Measurements from ENCODE around the gene AOPEP.

DNA sequence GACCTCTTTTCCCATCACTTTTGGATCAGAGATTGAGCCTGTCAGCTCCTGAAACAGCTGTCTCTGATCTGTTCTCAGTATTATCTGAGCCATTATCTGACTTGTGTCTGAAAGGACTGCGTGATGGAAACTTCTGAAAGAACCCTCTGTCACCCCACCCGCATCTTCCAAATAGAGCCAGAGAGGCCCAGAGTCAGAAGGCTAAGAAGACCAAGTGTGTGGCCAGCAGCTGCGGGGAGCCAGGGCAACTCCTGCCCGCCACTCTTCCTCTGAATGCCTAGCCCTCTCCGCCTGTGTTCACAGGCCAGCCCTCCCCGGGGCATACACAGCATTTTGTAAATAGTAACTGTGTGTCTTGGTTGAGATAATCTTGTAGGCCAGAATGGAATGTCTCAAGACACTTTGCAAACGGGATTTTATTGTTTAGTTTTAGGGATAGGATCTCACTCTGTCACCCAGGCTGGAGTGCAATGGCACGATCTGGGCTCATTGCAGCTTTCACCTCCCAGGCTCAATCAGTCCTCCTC, 92.7 kb downstream of the AOPEP start:
- TF ChIP-seq, protein P1, sequence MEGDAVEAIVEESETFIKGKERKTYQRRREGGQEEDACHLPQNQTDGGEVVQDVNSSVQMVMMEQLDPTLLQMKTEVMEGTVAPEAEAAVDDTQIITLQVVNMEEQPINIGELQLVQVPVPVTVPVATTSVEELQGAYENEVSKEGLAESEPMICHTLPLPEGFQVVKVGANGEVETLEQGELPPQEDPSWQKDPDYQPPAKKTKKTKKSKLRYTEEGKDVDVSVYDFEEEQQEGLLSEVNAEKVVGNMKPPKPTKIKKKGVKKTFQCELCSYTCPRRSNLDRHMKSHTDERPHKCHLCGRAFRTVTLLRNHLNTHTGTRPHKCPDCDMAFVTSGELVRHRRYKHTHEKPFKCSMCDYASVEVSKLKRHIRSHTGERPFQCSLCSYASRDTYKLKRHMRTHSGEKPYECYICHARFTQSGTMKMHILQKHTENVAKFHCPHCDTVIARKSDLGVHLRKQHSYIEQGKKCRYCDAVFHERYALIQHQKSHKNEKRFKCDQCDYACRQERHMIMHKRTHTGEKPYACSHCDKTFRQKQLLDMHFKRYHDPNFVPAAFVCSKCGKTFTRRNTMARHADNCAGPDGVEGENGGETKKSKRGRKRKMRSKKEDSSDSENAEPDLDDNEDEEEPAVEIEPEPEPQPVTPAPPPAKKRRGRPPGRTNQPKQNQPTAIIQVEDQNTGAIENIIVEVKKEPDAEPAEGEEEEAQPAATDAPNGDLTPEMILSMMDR (IDR thresholded peaks at IDR 0.05), result no peak
- TF ChIP-seq EZH2 (IDR thresholded peaks at IDR 0.05), result no peak
- TF ChIP-seq EZH2phosphoT487 (IDR thresholded peaks at IDR 0.05), result no peak
